GM19324 (cell line): ENCODE results near the gene MAGI2.
"Not testable (repeated sequence)": the region's sequence is repeated elsewhere in the genome, so short reads cannot be mapped to it uniquely, and the experiment has no call there.

Experiments used
- ATAC-seq: cut with Tn5 transposase; IDR thresholded peaks from one replicate; pipeline ENCODE4 v1.9.1; 2021; ENCODE audit warnings: mild to moderate bottlenecking, moderate library complexity; ENCODE audit not compliant: unreplicated experiment, low FRiP score

Gene MAGI2

DNA sequence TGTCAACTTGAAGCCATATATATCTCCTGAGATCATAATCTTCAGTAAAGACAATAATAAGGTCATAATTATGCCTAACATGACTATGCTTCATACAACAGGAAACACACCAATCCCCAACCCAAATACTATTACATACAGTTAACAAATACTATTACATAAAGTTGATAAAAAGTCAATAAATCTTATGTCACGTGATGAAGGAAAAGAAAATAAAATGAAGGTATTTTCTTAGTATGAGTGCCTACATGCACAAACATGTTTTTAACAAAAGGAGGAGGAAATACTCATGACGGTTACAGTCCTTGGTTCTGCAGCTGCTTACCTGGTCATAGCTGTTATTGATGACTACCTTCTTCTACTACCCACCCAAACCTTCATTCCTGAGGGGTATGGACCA, 844.2 kb downstream of the MAGI2 start:
- ATAC-seq, result no peak

DNA sequence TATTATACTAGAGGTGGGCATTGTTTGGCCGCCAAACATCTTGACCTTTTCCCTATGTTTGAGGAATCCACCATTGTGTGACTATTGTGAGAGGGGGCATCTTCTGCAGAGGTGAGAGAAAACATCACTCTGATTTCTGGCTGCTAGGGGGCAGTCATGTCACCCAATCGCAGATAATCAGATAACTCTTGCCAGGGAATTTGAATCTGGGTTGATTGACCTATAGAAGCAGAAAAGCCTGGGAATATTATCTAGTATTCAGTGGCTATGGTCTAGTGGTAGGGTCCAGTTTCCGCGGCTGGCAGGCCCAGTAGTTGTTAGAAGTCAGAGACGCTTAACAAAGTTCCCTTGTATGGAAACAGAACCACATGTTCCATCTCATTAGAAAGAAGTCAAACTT, 846.4 kb downstream of the MAGI2 start:
- no peak for ATAC-seq

DNA sequence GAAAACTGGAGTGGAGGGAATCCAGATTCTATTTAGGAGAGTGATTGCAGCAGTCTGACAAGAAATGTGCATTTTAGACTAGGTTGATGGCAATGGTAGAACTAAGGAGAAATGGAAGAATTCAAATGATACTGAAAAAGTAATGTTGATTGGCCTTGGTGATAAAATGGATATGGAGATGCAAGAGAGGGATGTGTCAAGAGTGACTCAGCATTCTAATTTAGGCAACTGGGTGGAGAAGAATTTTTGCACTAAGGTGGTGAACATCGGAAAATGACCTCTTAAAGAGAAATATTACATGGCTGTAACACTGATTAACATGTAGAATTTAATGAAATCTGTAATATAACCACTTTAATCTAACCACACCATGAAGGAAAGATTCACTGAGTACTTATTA, 848.3 kb downstream of the MAGI2 start:
- ATAC-seq, result no peak

- ATAC-seq, result no peak
Observed at GRCh38 chr7:78601728-78602127, 851.7 kb downstream of the MAGI2 start.

DNA sequence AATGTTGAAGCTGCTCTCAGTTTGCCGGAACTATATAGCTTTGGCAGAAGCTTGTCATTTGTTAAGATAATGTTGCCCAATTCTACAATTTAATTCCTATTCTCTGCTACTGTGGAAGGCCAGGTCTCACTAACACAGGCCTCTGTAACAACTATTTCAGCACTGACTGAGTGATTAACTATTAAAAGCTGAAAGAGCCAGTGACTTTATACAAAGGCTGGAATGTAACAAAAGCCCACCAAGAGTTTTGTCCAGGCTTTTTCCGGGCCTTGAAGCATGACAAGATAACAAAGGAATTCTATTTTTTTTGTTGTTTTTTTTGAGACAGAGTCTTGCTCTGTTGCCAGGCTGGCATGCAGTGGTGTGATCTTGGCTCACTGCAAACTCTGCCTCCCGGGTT, 859.3 kb downstream of the MAGI2 start:
- no peak for ATAC-seq

DNA sequence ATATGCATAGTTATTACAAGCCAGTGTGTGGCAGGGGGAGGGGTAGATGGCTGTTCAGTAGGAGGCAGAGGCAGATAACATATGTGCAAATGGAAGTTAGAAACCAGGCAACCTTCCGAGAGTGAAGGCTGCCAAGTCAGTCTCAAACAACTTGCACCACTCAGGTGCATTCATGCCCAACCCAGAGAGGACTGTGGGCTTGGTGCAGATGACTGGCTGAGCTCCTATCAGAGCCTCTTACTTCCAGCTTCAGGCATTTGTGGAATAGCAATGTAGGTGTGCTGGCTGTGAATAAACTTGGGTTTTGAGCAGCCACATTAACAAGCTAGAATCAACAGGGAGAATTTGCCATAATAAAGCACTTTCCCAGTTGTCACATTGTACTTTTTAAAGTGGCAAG, 865.1 kb downstream of the MAGI2 start:
- ATAC-seq, result no peak

DNA sequence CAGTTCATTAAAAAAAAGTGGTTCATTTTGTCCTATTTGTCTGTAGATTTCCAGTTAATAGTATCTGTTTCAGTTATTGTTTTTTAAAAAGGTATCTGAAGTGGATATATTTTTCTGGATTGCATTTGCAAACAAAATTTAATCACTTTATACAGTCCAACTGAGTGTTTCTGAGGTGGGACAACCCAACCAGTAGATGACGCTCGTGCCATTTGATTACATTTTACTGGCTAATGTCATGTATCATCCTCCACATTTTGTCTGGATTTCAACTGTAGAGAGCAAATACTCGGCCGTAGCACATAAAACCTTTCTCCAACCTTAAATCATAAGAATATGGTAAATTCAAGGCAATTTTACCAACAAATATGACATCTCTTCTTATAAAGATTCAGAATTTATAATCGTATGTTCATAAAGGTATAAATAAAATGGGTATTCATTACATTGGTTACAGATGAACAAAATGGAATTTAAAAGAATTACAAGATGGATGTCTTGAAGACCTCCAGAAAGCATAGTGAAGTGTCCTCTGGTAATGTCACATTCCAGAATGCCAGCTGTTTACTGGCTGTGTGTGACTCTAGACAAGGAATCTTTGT, 865.9 kb downstream of the MAGI2 start:
- no peak for ATAC-seq

GRCh38 chr7:78585980-78586379, 867.5 kb downstream of the MAGI2 start:
- no peak for ATAC-seq

- no peak for ATAC-seq
Observed at GRCh38 chr7:78578686-78579085, 874.8 kb downstream of the MAGI2 start.

- not testable (repeated sequence) for ATAC-seq
Observed at GRCh38 chr7:78577174-78577952, 876.1 kb downstream of the MAGI2 start.

- ATAC-seq, result no peak
Observed at GRCh38 chr7:78576236-78576635, 877.2 kb downstream of the MAGI2 start.

DNA sequence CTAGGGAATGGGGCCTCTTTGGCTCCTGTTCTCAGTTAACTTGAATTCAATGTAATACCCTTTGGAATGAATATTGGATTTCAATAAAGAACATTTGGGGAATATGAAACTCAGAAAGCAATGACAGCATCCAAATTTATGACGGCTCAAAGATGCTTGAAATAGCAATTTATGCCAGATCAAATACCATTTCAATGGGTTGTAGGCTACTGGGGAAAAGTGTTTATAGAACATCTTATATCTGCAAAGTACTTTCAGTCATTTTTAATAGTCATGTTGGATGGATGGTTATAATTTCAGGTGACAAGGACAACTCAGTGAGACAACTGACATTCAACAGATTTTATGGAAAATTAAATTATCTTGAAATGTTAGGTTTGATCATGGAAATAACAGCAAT, 882.2 kb downstream of the MAGI2 start:
- no peak for ATAC-seq

- ATAC-seq, result no peak
Observed at GRCh38 chr7:78568690-78569089, 884.8 kb downstream of the MAGI2 start.

- ATAC-seq, result no peak
Observed at GRCh38 chr7:78567836-78568235, 885.6 kb downstream of the MAGI2 start.

- ATAC-seq, result no peak
Observed at GRCh38 chr7:78565784-78566183, 887.7 kb downstream of the MAGI2 start.

DNA sequence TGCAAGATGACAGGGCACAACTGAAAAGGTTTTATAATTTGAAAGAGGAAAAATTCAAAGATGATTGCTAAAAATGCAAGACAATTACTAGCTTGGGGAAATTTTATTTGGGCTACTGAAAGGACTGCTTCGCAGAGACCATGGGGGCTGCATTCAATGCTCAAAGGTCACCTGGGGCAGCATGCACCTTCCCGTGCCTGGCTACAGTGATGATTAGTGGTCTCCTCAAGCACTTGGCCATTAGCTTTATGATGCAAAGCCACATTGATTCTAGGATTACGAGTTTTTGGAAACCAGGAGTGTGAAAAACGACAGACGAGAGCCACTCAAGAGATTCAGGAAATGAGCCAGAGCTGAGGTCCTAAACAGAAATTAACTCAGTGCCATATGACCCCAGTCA, 890.3 kb downstream of the MAGI2 start:
- ATAC-seq, result no peak

GRCh38 chr7:78562191-78562590, 891.3 kb downstream of the MAGI2 start:
- ATAC-seq, result no peak

DNA sequence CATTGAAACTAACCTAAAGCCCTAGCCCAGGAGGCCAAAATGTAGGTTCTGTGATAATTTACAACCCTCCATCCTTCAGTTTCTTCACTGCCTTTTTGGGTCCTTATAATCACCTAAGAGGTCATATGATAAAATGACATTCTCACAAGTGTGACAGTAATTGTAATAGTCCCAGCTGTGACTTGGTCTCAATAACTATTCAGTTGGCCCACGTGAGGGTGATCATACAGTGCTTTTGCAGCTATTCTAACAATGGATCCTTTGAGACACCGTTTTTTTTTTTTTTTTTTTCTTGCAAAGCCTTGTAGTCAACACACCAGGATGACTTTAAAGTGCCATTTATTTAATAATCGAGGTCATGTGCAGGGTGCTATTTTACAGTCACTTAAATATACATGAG, 894.9 kb downstream of the MAGI2 start:
- no peak for ATAC-seq

DNA sequence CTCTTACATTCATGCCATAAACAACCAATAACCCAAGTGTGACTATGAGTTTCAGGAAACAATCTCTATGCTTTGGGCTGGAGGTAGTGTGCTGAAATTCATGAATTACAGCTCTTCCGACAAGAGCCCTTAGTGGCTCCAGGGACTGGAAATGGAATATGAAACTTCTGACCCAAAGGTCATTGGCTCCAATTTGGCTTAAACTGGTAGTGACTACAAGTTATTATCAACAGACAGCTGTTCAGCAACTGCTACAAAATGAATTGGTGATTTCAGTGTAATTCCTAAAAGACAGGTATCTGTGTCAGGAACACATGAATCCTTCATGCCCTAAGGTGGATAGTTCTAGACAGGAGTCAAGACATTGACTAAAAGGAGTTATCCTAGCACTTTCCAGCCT, 909.5 kb downstream of the MAGI2 start:
- no peak for ATAC-seq

DNA sequence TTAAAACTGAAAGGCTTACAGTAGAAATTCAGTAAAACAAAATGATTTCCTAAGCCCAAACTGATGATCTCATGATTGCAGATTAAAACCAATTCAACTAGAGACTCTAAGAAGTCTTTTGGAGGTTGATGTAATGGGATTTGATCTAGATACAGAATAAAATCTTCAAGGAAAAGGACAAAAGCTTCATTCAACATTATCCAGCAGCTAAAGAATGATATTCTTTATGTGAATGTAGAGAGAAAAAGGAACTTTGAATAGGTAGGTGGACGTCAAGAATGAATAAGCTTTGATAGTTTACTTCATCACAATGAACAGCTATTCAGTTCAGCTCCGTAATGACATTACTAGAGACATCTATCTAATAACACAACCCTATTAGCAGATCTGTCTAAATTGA, 910.5 kb downstream of the MAGI2 start:
- no peak for ATAC-seq

DNA sequence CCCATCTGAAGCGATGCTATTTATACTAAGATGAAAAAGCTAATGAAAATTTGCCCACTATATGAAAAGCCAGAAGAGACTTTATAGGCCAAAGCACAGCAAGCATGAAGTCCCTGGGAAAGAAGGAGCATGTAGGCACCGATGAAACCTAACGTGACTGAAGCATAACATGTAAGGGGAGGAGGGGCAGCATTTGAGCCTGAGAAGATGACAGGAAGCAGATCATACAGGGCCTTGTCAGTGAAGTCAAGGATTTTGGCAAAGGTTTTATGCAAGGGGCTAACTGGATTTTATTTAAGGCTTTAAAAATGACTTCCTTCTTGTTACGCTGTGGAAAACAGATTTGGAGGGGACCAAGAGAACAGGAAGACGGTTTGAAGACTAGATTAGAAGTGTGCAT, 910.9 kb downstream of the MAGI2 start:
- ATAC-seq, result no peak

DNA sequence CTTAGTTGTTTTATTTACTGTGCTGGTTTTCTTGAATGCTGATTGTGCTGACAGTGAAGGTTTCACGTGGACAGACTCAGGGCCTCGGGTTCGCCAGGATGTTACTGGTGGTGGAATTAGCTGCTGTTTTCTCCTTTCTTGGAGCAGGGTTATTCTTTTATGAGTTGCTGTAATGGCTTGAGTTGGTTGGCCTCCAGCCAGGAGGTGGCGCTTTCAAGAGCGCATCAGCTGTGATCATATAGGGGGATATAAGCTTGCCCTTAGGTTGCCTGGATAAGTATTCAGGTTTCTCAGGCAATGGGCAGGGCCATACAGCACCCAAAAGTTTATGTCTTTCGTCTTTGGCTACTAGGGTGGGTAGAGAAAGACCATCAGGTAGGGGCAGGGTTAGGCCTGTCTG, 913.6 kb downstream of the MAGI2 start:
- ATAC-seq, result no peak
